GM13976 (cell line): ENCODE data around the gene TOB1.
"Not testable (repeated sequence)": the region's sequence is repeated elsewhere in the genome, so short reads cannot be mapped to it uniquely, and the experiment has no call there.

Experiments
- DNase-seq: peaks from one replicate; pipeline ENCODE4 v3.0.0; 2012; ENCODE audit warnings: low spot score
- CTCF ChIP-seq: IDR thresholded peaks from 2 replicates; pipeline ENCODE4 v1.5.1; 2012; ENCODE audit warnings: borderline replicate concordance, mild to moderate bottlenecking; ENCODE audit not compliant: insufficient read depth; ENCODE audit errors: extremely low read depth, missing control alignments, control extremely low read depth
- in situ Hi-C: fragments of 300-500 bp; cut with MboI; formaldehyde crosslinking; loops from one replicate; pipeline ENCODE4 v1.12.0; 2022; ENCODE audit warnings: low sequenced_read_pairs, mixed read lengths, inconsistent platforms; ENCODE audit not compliant: unreplicated experiment

TOB1 gene

GRCh38 chr17:50898369-50899004 is 32.3 kb upstream of the TOB1 start:
- in situ Hi-C loops: no loop called here
- TF ChIP-seq CTCF: no peak
- no peak for DNase-seq

GRCh38 chr17:50894513-50894912 is 28.4 kb upstream of the TOB1 start:
- DNase-seq, in situ Hi-C loops: not testable (repeated sequence)

- peak; percentile 6 for DNase-seq
- in situ Hi-C loops: no loop called here
- no peak for TF ChIP-seq CTCF
These were observed 27.2 kb upstream of the TOB1 start for GRCh38 chr17:50893183-50893993.

GRCh38 chr17:50892101-50892776 is 26.1 kb upstream of the TOB1 start:
- in situ Hi-C loops: no loop called here

GRCh38 chr17:50891577-50891989 is 25.4 kb upstream of the TOB1 start:
- DNase-seq: no peak
- in situ Hi-C loops: no loop called here

More at GRCh38 chr17:50892101-50892776, 26.1 kb upstream of the TOB1 start:
- peak; percentile 4 for DNase-seq
- TF ChIP-seq CTCF: no peak

GRCh38 chr17:50890675-50891516 is 24.7 kb upstream of the TOB1 start:
- DNase-seq: peak; percentile 2
- TF ChIP-seq CTCF: no peak
- in situ Hi-C loops: no loop called here

More at GRCh38 chr17:50891577-50891989, 25.4 kb upstream of the TOB1 start:
- TF ChIP-seq CTCF: no peak
